Upper lobe of right lung (tissue), 1 donor: ENCODE results near the gene TMEM171. TPM values are rescaled to one million over a fixed set of nuclear protein-coding genes. Genes with fewer than 3 reads are reported as not detected.

Experiments used
- ATAC-seq: fragments of 200-7000 bp; cut with Tn5 transposase; one replicate; pipeline ENCODE4 v1.9.1; 2020; ENCODE audit warnings: mild to moderate bottlenecking, moderate library complexity
- DNase-seq: peaks from one replicate; pipeline ENCODE4 v3.0.0-alpha.2; 2020
- H3K27ac ChIP-seq: fragments of 200-600 bp; one replicate; pipeline ENCODE4 v1.8.0; 2022
- H3K27me3 ChIP-seq: fragments of 200-600 bp; one replicate; pipeline ENCODE4 v1.8.0; 2022; ENCODE audit warnings: mild to moderate bottlenecking
- H3K36me3 ChIP-seq: fragments of 200-600 bp; one replicate; pipeline ENCODE4 v1.8.0; 2022
- H3K4me1 ChIP-seq: fragments of 200-600 bp; one replicate; pipeline ENCODE4 v1.8.0; 2022
- H3K4me3 ChIP-seq: fragments of 200-600 bp; one replicate; pipeline ENCODE4 v1.8.0; 2022; ENCODE audit warnings: mild to moderate bottlenecking
- H3K9me3 ChIP-seq: fragments of 200-600 bp; one replicate; pipeline ENCODE4 v1.8.0; 2022
- CTCF ChIP-seq: fragments of 200-600 bp; IDR thresholded peaks from one replicate; pipeline ENCODE4 v1.8.0; 2022; ENCODE audit warnings: antibody characterized with exemption
- intact Hi-C: fragments of 100-400 bp; cut with DNase I; formaldehyde crosslinking; loops from one replicate; pipeline ENCODE4 v1.11.0; 2022
- total RNA-seq: library from RNA; stranded (reverse); fragmentation: NEBNext Ultra II Directional; extraction: Animal tissue kit (Norgen Biotek cat#: 25700); gene quantifications from one replicate; pipeline ENCODE4 v1.2.1, GENCODE V29; 2021
- donor health status: DM: no; HTN: yes; CAD: no; lungs with severe emphysema.

The TMEM171 gene
- total RNA-seq, 1 donor from 2014 or later: 0.43 TPM

- Histone ChIP-seq H3K36me3 (no peaks in the 10 kb centered on the region), H3K9me3 (no peaks in the 10 kb centered on the region), H3K4me1 (no peaks in the 10 kb centered on the region), H3K27me3 (peaks cover 21% of the 10 kb centered on the region), H3K4me3 (no peak overlapping the region), H3K27ac (no peak overlapping the region)
- no peak for TF ChIP-seq CTCF
- intact Hi-C loops: no loop called here
- ATAC-seq (no peak), DNase-seq (no peak)
These were observed 60.2 kb downstream of the TMEM171 start for GRCh38 chr5:73180566-73180965.

Other genes with a start within 250 kb of the TMEM171 start
- gene FCHO2, start 164.5 kb upstream of the TMEM171 start, total RNA-seq: 83.9 TPM
- gene TMEM174, start 52.6 kb downstream of the TMEM171 start, total RNA-seq: not detected